Measurements from ENCODE around the gene DMRT1.

DMRT1 gene

GRCh38 chr9:878239-878638 lies 36.7 kb downstream of the DMRT1 start:
- no peak for DNase-seq
- Histone ChIP-seq H2AFZ (ENCODE audit: low read depth, low read length) (no peak overlapping the region), H3K4me3 (ENCODE audit: insufficient read depth in 1 of 2, low read depth in 1 of 2, low read length in 2 of 2) (no peak overlapping the region), H2BK12ac (ENCODE audit: low read length in 2 of 2) (no peak overlapping the region), H3K23ac (ENCODE audit: low read length in 2 of 2) (no peak overlapping the region), H3K9me3 (ENCODE audit: control insufficient read depth, low read length) (no peaks in the 10 kb centered on the region), H3K36me3 (ENCODE audit: control insufficient read depth in 1 of 2, insufficient read depth in 2 of 2, low read depth in 1 of 2, low read length in 2 of 2) (no peaks in the 10 kb centered on the region), H3K4me1 (ENCODE audit: control insufficient read depth, insufficient read depth, low read depth, low read length) (no peaks in the 10 kb centered on the region), H2AK5ac (ENCODE audit: low read length, severe bottlenecking) (no peak overlapping the region), H4K91ac (ENCODE audit: low read length) (no peak overlapping the region), H3K27me3 (ENCODE audit: control insufficient read depth in 1 of 2, insufficient read depth in 1 of 2, low read length in 2 of 2) (peaks cover 0 to 35% of the 10 kb centered on the region in 2 experiments), H3K27ac (ENCODE audit: low read length, poor library complexity, severe bottlenecking) (no peak overlapping the region), H3K18ac (ENCODE audit: low read depth in 1 of 2, low read length in 2 of 2) (no peak overlapping the region), H4K8ac (ENCODE audit: low read length) (no peak overlapping the region), H2BK15ac (ENCODE audit: low read depth, poor library complexity, severe bottlenecking) (no peak overlapping the region), H3K79me1 (replicated peaks; ENCODE audit: low read length, poor library complexity, severe bottlenecking) (no peaks in the 10 kb centered on the region), H2BK120ac (ENCODE audit: low read depth, low read length) (no peak overlapping the region), H3K4me2 (ENCODE audit: low read length, poor library complexity, severe bottlenecking) (no peak overlapping the region), H2BK5ac (ENCODE audit: low read depth, low read length, poor library complexity, severe bottlenecking) (no peak overlapping the region), H3K4ac (ENCODE audit: low read depth in 1 of 2, low read length in 2 of 2) (no peak overlapping the region), H3K9ac (ENCODE audit: low read length) (no peak overlapping the region), H3K14ac (ENCODE audit: low read length in 2 of 2) (no peak overlapping the region)
- 72% methylated on average over 5 of the region's 5 CpGs for WGBS

- H2BK15ac ChIP-seq (ENCODE audit: low read depth, poor library complexity, severe bottlenecking) = no peak overlapping the region
- H4K91ac ChIP-seq (ENCODE audit: low read length) = no peak overlapping the region
- H2AK5ac ChIP-seq (ENCODE audit: low read length, severe bottlenecking) = no peak overlapping the region
- H3K27ac ChIP-seq (ENCODE audit: low read length, poor library complexity, severe bottlenecking) = no peak overlapping the region
- H3K9ac ChIP-seq (ENCODE audit: low read length) = no peak overlapping the region
- WGBS = 83% methylated on average over 5 of the region's 7 CpGs
- no peak overlapping the region for H3K4me3 ChIP-seq (ENCODE audit: insufficient read depth in 1 of 2, low read depth in 1 of 2, low read length in 2 of 2)
- H2BK5ac ChIP-seq (ENCODE audit: low read depth, low read length, poor library complexity, severe bottlenecking) = no peak overlapping the region
- H3K4me1 ChIP-seq (ENCODE audit: control insufficient read depth, insufficient read depth, low read depth, low read length) = no peaks in the 10 kb centered on the region
- no peak overlapping the region for H2BK12ac ChIP-seq (ENCODE audit: low read length in 2 of 2)
- H2AFZ ChIP-seq (ENCODE audit: low read depth, low read length) = no peak overlapping the region
- H3K36me3 ChIP-seq (ENCODE audit: control insufficient read depth in 1 of 2, insufficient read depth in 2 of 2, low read depth in 1 of 2, low read length in 2 of 2) = no peaks in the 10 kb centered on the region
- no peak overlapping the region for H4K8ac ChIP-seq (ENCODE audit: low read length)
- H3K4ac ChIP-seq (ENCODE audit: low read depth in 1 of 2, low read length in 2 of 2) = no peak overlapping the region
- peaks cover 0 to 33% of the 10 kb centered on the region in 2 experiments for H3K27me3 ChIP-seq (ENCODE audit: control insufficient read depth in 1 of 2, insufficient read depth in 1 of 2, low read length in 2 of 2)
- no peak overlapping the region for H3K4me2 ChIP-seq (ENCODE audit: low read length, poor library complexity, severe bottlenecking)
- DNase-seq = no peak
- H3K23ac ChIP-seq (ENCODE audit: low read length in 2 of 2) = no peak overlapping the region
- no peaks in the 10 kb centered on the region for H3K79me1 ChIP-seq (replicated peaks; ENCODE audit: low read length, poor library complexity, severe bottlenecking)
- no peaks in the 10 kb centered on the region for H3K9me3 ChIP-seq (ENCODE audit: control insufficient read depth, low read length)
- H3K14ac ChIP-seq (ENCODE audit: low read length in 2 of 2) = no peak overlapping the region
- H2BK120ac ChIP-seq (ENCODE audit: low read depth, low read length) = no peak overlapping the region
- no peak overlapping the region for H3K18ac ChIP-seq (ENCODE audit: low read depth in 1 of 2, low read length in 2 of 2)
Measured at GRCh38 chr9:880725-881124, 39.2 kb downstream of the DMRT1 start.

DNA sequence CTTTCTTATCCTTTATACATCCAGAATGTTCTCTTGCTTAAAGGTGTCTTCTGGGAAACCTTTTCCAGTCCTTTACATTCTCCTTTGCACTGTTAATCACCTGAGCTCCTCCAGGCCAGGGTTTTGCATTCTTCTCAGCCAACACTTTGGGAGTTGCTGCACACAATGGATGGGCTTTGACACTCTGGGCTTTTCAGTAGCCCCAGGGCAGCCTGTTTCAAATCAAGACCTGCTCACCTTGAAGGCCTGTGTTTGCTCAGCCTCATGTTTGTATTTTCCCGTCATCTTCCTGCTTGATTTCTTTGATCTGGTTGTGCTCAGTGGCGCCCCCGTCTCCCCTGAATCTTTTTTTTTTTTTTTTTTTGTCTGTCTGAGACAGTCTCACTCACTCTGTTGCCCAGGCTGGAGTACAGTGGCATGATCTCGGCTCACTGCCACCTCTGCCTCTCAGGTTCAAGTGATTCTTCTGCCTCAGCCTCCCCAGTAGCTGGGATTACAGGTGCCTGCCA lies 41.0 kb downstream of the DMRT1 start:
- no peak overlapping the region for H2BK5ac ChIP-seq (ENCODE audit: low read depth, low read length, poor library complexity, severe bottlenecking)
- no peaks in the 10 kb centered on the region for H3K4me1 ChIP-seq (ENCODE audit: control insufficient read depth, insufficient read depth, low read depth, low read length)
- H3K4me2 ChIP-seq (ENCODE audit: low read length, poor library complexity, severe bottlenecking) = no peak overlapping the region
- H3K18ac ChIP-seq (ENCODE audit: low read depth in 1 of 2, low read length in 2 of 2) = no peak overlapping the region
- no peak overlapping the region for H2BK15ac ChIP-seq (ENCODE audit: low read depth, poor library complexity, severe bottlenecking)
- H3K23ac ChIP-seq (ENCODE audit: low read length in 2 of 2) = no peak overlapping the region
- no peak for DNase-seq
- H4K91ac ChIP-seq (ENCODE audit: low read length) = no peak overlapping the region
- H3K27ac ChIP-seq (ENCODE audit: low read length, poor library complexity, severe bottlenecking) = no peak overlapping the region
- no peak overlapping the region for H2BK120ac ChIP-seq (ENCODE audit: low read depth, low read length)
- no peak overlapping the region for H3K14ac ChIP-seq (ENCODE audit: low read length in 2 of 2)
- no peak overlapping the region for H2BK12ac ChIP-seq (ENCODE audit: low read length in 2 of 2)
- H3K4me3 ChIP-seq (ENCODE audit: insufficient read depth in 1 of 2, low read depth in 1 of 2, low read length in 2 of 2) = no peak overlapping the region
- H4K8ac ChIP-seq (ENCODE audit: low read length) = no peak overlapping the region
- peaks cover 0 to 21% of the 10 kb centered on the region in 2 experiments for H3K27me3 ChIP-seq (ENCODE audit: control insufficient read depth in 1 of 2, insufficient read depth in 1 of 2, low read length in 2 of 2)
- H3K4ac ChIP-seq (ENCODE audit: low read depth in 1 of 2, low read length in 2 of 2) = no peak overlapping the region
- 32% methylated on average over 4 of the region's 4 CpGs for WGBS
- no peaks in the 10 kb centered on the region for H3K9me3 ChIP-seq (ENCODE audit: control insufficient read depth, low read length)
- H3K9ac ChIP-seq (ENCODE audit: low read length) = no peak overlapping the region
- no peaks in the 10 kb centered on the region for H3K79me1 ChIP-seq (replicated peaks; ENCODE audit: low read length, poor library complexity, severe bottlenecking)
- H2AFZ ChIP-seq (ENCODE audit: low read depth, low read length) = no peak overlapping the region
- H3K36me3 ChIP-seq (ENCODE audit: control insufficient read depth in 1 of 2, insufficient read depth in 2 of 2, low read depth in 1 of 2, low read length in 2 of 2) = no peaks in the 10 kb centered on the region
- H2AK5ac ChIP-seq (ENCODE audit: low read length, severe bottlenecking) = no peak overlapping the region

- H2BK120ac ChIP-seq (ENCODE audit: low read depth, low read length) = no peak overlapping the region
- no peak overlapping the region for H3K4me2 ChIP-seq (ENCODE audit: low read length, poor library complexity, severe bottlenecking)
- H3K27ac ChIP-seq (ENCODE audit: low read length, poor library complexity, severe bottlenecking) = no peak overlapping the region
- no peak overlapping the region for H4K91ac ChIP-seq (ENCODE audit: low read length)
- no peak overlapping the region for H3K18ac ChIP-seq (ENCODE audit: low read depth in 1 of 2, low read length in 2 of 2)
- H3K14ac ChIP-seq (ENCODE audit: low read length in 2 of 2) = no peak overlapping the region
- H2BK5ac ChIP-seq (ENCODE audit: low read depth, low read length, poor library complexity, severe bottlenecking) = no peak overlapping the region
- H3K23ac ChIP-seq (ENCODE audit: low read length in 2 of 2) = no peak overlapping the region
- H3K9ac ChIP-seq (ENCODE audit: low read length) = no peak overlapping the region
- H2BK12ac ChIP-seq (ENCODE audit: low read length in 2 of 2) = no peak overlapping the region
- H3K4me1 ChIP-seq (ENCODE audit: control insufficient read depth, insufficient read depth, low read depth, low read length) = no peaks in the 10 kb centered on the region
- H3K9me3 ChIP-seq (ENCODE audit: control insufficient read depth, low read length) = no peaks in the 10 kb centered on the region
- no peak overlapping the region for H4K8ac ChIP-seq (ENCODE audit: low read length)
- H3K36me3 ChIP-seq (ENCODE audit: control insufficient read depth in 1 of 2, insufficient read depth in 2 of 2, low read depth in 1 of 2, low read length in 2 of 2) = no peaks in the 10 kb centered on the region
- peaks cover 0 to 17% of the 10 kb centered on the region in 2 experiments for H3K27me3 ChIP-seq (ENCODE audit: control insufficient read depth in 1 of 2, insufficient read depth in 1 of 2, low read length in 2 of 2)
- H3K79me1 ChIP-seq (replicated peaks; ENCODE audit: low read length, poor library complexity, severe bottlenecking) = no peaks in the 10 kb centered on the region
- no peak overlapping the region for H3K4ac ChIP-seq (ENCODE audit: low read depth in 1 of 2, low read length in 2 of 2)
- no peak for DNase-seq
- no peak overlapping the region for H2AK5ac ChIP-seq (ENCODE audit: low read length, severe bottlenecking)
- no peak overlapping the region for H2BK15ac ChIP-seq (ENCODE audit: low read depth, poor library complexity, severe bottlenecking)
- WGBS = 74% methylated on average over 8 of the region's 8 CpGs
- H3K4me3 ChIP-seq (ENCODE audit: insufficient read depth in 1 of 2, low read depth in 1 of 2, low read length in 2 of 2) = no peak overlapping the region
- H2AFZ ChIP-seq (ENCODE audit: low read depth, low read length) = no peak overlapping the region
Measured at GRCh38 chr9:883011-883410, 41.5 kb downstream of the DMRT1 start.
